ENCODE data around the gene GMDS.

Gene GMDS

DNA sequence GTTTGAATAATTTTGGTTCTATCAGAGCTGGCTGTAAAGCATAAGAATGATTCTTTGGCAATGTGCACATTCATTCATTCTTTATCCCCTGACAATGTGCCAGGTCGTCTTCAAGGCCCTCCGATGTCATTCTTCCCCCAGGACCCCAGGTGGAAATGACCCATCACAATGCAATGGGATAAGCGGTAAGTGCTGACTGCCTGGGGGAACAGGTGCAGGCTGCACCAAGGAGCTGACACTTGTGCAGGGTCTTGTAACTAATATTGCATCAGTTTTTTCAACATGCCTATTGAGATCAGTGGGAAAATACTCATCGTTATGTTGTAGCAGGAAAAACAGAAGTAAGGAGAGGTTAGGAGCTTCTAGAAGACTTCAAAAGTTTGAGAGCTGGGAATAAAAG lies 530.1 kb downstream of the GMDS start:
- H3K18ac ChIP-seq (ENCODE audit: low read length) = no peak overlapping the region
- H3K36me3 ChIP-seq (ENCODE audit: control insufficient read depth in 1 of 2, insufficient read depth in 2 of 2, low read length in 2 of 2) = no peaks in the 10 kb centered on the region
- no peak overlapping the region for H3K4ac ChIP-seq (ENCODE audit: low read depth, low read length)
- no peaks in the 10 kb centered on the region for H3K79me2 ChIP-seq (ENCODE audit: control insufficient read depth, insufficient read depth, low read length, poor library complexity)
- H2AFZ ChIP-seq (ENCODE audit: insufficient read depth, low read length, poor library complexity) = no peak overlapping the region
- no peaks in the 10 kb centered on the region for H3K4me1 ChIP-seq (ENCODE audit: control insufficient read depth in 1 of 2, insufficient read depth in 2 of 2, low read length in 2 of 2)
- H4K8ac ChIP-seq (ENCODE audit: low read depth, low read length) = no peak overlapping the region
- H2BK5ac ChIP-seq (ENCODE audit: low read depth, low read length, poor library complexity) = no peak overlapping the region
- H2AK5ac ChIP-seq (ENCODE audit: low read length) = no peak overlapping the region
- WGBS (ENCODE audit: extremely low coverage, insufficient coverage, insufficient read length) = no CpG with 5 or more reads among the region's 4 CpGs
- H3K27ac ChIP-seq (ENCODE audit: low read depth, low read length) = no peak overlapping the region
- H3K23ac ChIP-seq (ENCODE audit: low read length) = no peak overlapping the region
- no peaks in the 10 kb centered on the region for H3K27me3 ChIP-seq (ENCODE audit: insufficient read depth, low read length)
- no peak overlapping the region for H3K4me3 ChIP-seq (ENCODE audit: low read depth, low read length)
- H3K14ac ChIP-seq (ENCODE audit: low read length) = no peak overlapping the region
- H3K79me1 ChIP-seq (ENCODE audit: low read length) = no peaks in the 10 kb centered on the region
- DNase-seq = no peak
- H3K9ac ChIP-seq (ENCODE audit: low read length) = no peak overlapping the region
- H3K9me3 ChIP-seq (ENCODE audit: insufficient read depth, low read depth, low read length) = peaks cover 4% of the 10 kb centered on the region
- H4K12ac ChIP-seq (ENCODE audit: low read depth, low read length) = no peak overlapping the region
- H3K4me2 ChIP-seq (ENCODE audit: low read length) = no peak overlapping the region
- H4K91ac ChIP-seq (ENCODE audit: low read depth, low read length) = no peak overlapping the region
- no peak overlapping the region for H2BK12ac ChIP-seq (ENCODE audit: low read length)
- no peak overlapping the region for H2BK120ac ChIP-seq (ENCODE audit: insufficient read depth, low read length, poor library complexity)

DNA sequence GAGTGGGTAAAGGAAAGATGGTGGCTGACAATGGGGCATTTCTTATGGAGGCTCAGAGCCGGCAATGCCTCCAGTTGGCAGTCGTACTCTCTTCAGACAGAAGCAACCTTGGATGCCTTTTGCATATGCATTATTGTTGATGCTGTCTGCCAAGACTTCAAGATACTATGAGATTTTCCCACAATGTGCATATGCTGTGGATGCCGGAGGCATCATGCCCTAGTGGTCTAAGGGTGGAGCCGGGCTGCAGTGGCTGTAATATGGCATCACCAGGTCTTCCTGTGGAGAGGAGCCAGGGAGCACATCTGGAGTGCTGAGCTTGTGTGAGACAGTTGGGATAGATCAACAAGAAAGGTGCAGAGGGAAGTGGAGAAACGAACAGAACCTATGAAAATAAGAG lies 530.8 kb downstream of the GMDS start:
- Histone ChIP-seq H2AFZ (ENCODE audit: insufficient read depth, low read length, poor library complexity) (no peak overlapping the region), H3K27me3 (ENCODE audit: insufficient read depth, low read length) (no peaks in the 10 kb centered on the region), H3K9me3 (ENCODE audit: insufficient read depth, low read depth, low read length) (peaks cover 4% of the 10 kb centered on the region), H3K79me2 (ENCODE audit: control insufficient read depth, insufficient read depth, low read length, poor library complexity) (no peaks in the 10 kb centered on the region), H2BK120ac (ENCODE audit: insufficient read depth, low read length, poor library complexity) (no peak overlapping the region), H3K4ac (ENCODE audit: low read depth, low read length) (no peak overlapping the region), H3K4me1 (ENCODE audit: control insufficient read depth in 1 of 2, insufficient read depth in 2 of 2, low read length in 2 of 2) (no peaks in the 10 kb centered on the region), H3K9ac (ENCODE audit: low read length) (no peak overlapping the region), H2AK5ac (ENCODE audit: low read length) (no peak overlapping the region), H3K4me3 (ENCODE audit: low read depth, low read length) (no peak overlapping the region), H2BK5ac (ENCODE audit: low read depth, low read length, poor library complexity) (no peak overlapping the region), H2BK12ac (ENCODE audit: low read length) (no peak overlapping the region), H3K27ac (ENCODE audit: low read depth, low read length) (no peak overlapping the region), H4K12ac (ENCODE audit: low read depth, low read length) (no peak overlapping the region), H3K23ac (ENCODE audit: low read length) (no peak overlapping the region), H3K4me2 (ENCODE audit: low read length) (no peak overlapping the region), H3K36me3 (ENCODE audit: control insufficient read depth in 1 of 2, insufficient read depth in 2 of 2, low read length in 2 of 2) (no peaks in the 10 kb centered on the region), H3K79me1 (ENCODE audit: low read length) (no peaks in the 10 kb centered on the region), H4K8ac (ENCODE audit: low read depth, low read length) (no peak overlapping the region), H4K91ac (ENCODE audit: low read depth, low read length) (no peak overlapping the region), H3K14ac (ENCODE audit: low read length) (no peak overlapping the region), H3K18ac (ENCODE audit: low read length) (no peak overlapping the region)
- no peak for DNase-seq
- no CpG with 5 or more reads among the region's 5 CpGs for WGBS (ENCODE audit: extremely low coverage, insufficient coverage, insufficient read length)

- no peak overlapping the region for H3K14ac ChIP-seq (ENCODE audit: low read length)
- no peaks in the 10 kb centered on the region for H3K79me2 ChIP-seq (ENCODE audit: control insufficient read depth, insufficient read depth, low read length, poor library complexity)
- no peak overlapping the region for H2AK5ac ChIP-seq (ENCODE audit: low read length)
- no peak overlapping the region for H4K12ac ChIP-seq (ENCODE audit: low read depth, low read length)
- H3K9ac ChIP-seq (ENCODE audit: low read length) = no peak overlapping the region
- no peak overlapping the region for H4K8ac ChIP-seq (ENCODE audit: low read depth, low read length)
- H3K4me2 ChIP-seq (ENCODE audit: low read length) = no peak overlapping the region
- H2AFZ ChIP-seq (ENCODE audit: insufficient read depth, low read length, poor library complexity) = no peak overlapping the region
- H4K91ac ChIP-seq (ENCODE audit: low read depth, low read length) = no peak overlapping the region
- no peak overlapping the region for H3K27ac ChIP-seq (ENCODE audit: low read depth, low read length)
- H3K9me3 ChIP-seq (ENCODE audit: insufficient read depth, low read depth, low read length) = peaks cover 2% of the 10 kb centered on the region
- no peaks in the 10 kb centered on the region for H3K4me1 ChIP-seq (ENCODE audit: control insufficient read depth in 1 of 2, insufficient read depth in 2 of 2, low read length in 2 of 2)
- H3K4ac ChIP-seq (ENCODE audit: low read depth, low read length) = no peak overlapping the region
- no peak overlapping the region for H3K4me3 ChIP-seq (ENCODE audit: low read depth, low read length)
- no peaks in the 10 kb centered on the region for H3K36me3 ChIP-seq (ENCODE audit: control insufficient read depth in 1 of 2, insufficient read depth in 2 of 2, low read length in 2 of 2)
- H2BK12ac ChIP-seq (ENCODE audit: low read length) = no peak overlapping the region
- DNase-seq = no peak
- H2BK120ac ChIP-seq (ENCODE audit: insufficient read depth, low read length, poor library complexity) = no peak overlapping the region
- no peak overlapping the region for H3K18ac ChIP-seq (ENCODE audit: low read length)
- no peak overlapping the region for H3K23ac ChIP-seq (ENCODE audit: low read length)
- WGBS (ENCODE audit: extremely low coverage, insufficient coverage, insufficient read length) = no CpG with 5 or more reads among the region's 16 CpGs
- H3K79me1 ChIP-seq (ENCODE audit: low read length) = no peaks in the 10 kb centered on the region
- no peaks in the 10 kb centered on the region for H3K27me3 ChIP-seq (ENCODE audit: insufficient read depth, low read length)
- no peak overlapping the region for H2BK5ac ChIP-seq (ENCODE audit: low read depth, low read length, poor library complexity)
These were observed 532.3 kb downstream of the GMDS start for GRCh38 chr6:1713016-1713600.

DNA sequence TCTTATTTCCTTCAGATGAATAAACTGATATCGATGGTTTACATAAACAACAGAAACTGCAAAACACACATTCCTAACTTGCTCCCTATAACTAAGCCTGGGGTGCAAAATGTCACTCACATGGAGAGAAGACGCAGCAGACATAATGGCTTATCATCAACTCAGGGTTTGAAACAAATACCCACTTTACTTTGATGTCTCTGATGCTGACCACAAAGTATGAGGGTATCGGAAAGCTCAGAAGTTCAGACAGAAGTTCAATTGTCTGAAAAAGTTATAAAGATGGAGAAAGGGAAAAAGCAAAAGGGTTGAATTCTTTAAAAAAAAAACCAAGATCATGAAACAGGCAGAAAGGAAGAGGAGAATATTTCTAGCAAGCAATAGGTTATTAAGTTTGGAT lies 533.0 kb downstream of the GMDS start:
- H3K36me3 ChIP-seq (ENCODE audit: control insufficient read depth in 1 of 2, insufficient read depth in 2 of 2, low read length in 2 of 2) = no peaks in the 10 kb centered on the region
- no peak overlapping the region for H2AFZ ChIP-seq (ENCODE audit: insufficient read depth, low read length, poor library complexity)
- no peak overlapping the region for H4K91ac ChIP-seq (ENCODE audit: low read depth, low read length)
- peaks cover 2% of the 10 kb centered on the region for H3K9me3 ChIP-seq (ENCODE audit: insufficient read depth, low read depth, low read length)
- no peak overlapping the region for H4K8ac ChIP-seq (ENCODE audit: low read depth, low read length)
- no peak overlapping the region for H2BK120ac ChIP-seq (ENCODE audit: insufficient read depth, low read length, poor library complexity)
- H3K79me1 ChIP-seq (ENCODE audit: low read length) = no peaks in the 10 kb centered on the region
- no peak overlapping the region for H2BK5ac ChIP-seq (ENCODE audit: low read depth, low read length, poor library complexity)
- H3K23ac ChIP-seq (ENCODE audit: low read length) = no peak overlapping the region
- H3K18ac ChIP-seq (ENCODE audit: low read length) = no peak overlapping the region
- H3K79me2 ChIP-seq (ENCODE audit: control insufficient read depth, insufficient read depth, low read length, poor library complexity) = no peaks in the 10 kb centered on the region
- no peak overlapping the region for H2AK5ac ChIP-seq (ENCODE audit: low read length)
- H3K9ac ChIP-seq (ENCODE audit: low read length) = no peak overlapping the region
- H3K14ac ChIP-seq (ENCODE audit: low read length) = no peak overlapping the region
- no peak overlapping the region for H3K4ac ChIP-seq (ENCODE audit: low read depth, low read length)
- WGBS (ENCODE audit: extremely low coverage, insufficient coverage, insufficient read length) = no CpG with 5 or more reads among the region's 3 CpGs
- H3K27me3 ChIP-seq (ENCODE audit: insufficient read depth, low read length) = no peaks in the 10 kb centered on the region
- no peaks in the 10 kb centered on the region for H3K4me1 ChIP-seq (ENCODE audit: control insufficient read depth in 1 of 2, insufficient read depth in 2 of 2, low read length in 2 of 2)
- no peak overlapping the region for H3K27ac ChIP-seq (ENCODE audit: low read depth, low read length)
- no peak for DNase-seq
- H3K4me3 ChIP-seq (ENCODE audit: low read depth, low read length) = no peak overlapping the region
- no peak overlapping the region for H3K4me2 ChIP-seq (ENCODE audit: low read length)
- no peak overlapping the region for H4K12ac ChIP-seq (ENCODE audit: low read depth, low read length)
- no peak overlapping the region for H2BK12ac ChIP-seq (ENCODE audit: low read length)
